Renal pelvis (tissue), 4 donors: Measurements from ENCODE around the gene ARPC4. TPM values are rescaled to one million over a fixed set of nuclear protein-coding genes. Genes with fewer than 3 reads are reported as not detected.
"Not testable (repeated sequence)": the region's sequence is repeated elsewhere in the genome, so short reads cannot be mapped to it uniquely, and the experiment has no call there.

Experiments used
- DNase-seq: peaks from one replicate; pipeline ENCODE4 v3.0.0-alpha.2; 2013
- polyA plus RNA-seq, 3 donors: library from polyadenylated mRNA; unstranded; fragments of 120-200 nt; gene quantifications; one replicate each; pipeline ENCODE4 v1.2.1, GENCODE V29; 2013; ENCODE audit not compliant: insufficient read length in 3 of 3

Gene ARPC4
- polyA plus RNA-seq, 3 donors, result 122 to 140 (median 133) TPM

GRCh38 chr3:9767418-9767817 lies 25.5 kb upstream of the ARPC4 start:
- no peak for DNase-seq

GRCh38 chr3:9768141-9768775 lies 24.6 kb upstream of the ARPC4 start:
- DNase-seq, result no peak

DNA sequence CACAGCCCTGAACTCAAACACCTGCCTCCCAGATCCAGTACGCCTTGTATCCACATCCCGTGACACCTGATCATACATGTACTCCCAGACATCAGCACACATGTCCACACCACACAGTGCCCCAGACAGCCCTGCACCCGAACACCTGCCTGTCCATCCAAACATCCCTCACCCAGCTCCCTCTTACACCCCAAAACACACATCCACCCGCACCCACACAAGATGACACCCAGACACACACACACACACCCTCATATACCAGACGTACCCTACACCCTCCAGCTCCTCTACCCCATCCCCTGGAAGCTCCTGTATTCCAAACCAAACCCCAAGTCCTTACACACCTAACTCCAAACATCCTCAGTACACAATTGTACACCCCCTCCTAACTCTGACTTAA lies 23.9 kb upstream of the ARPC4 start:
- DNase-seq, result no peak

- peak; percentile 80 for DNase-seq
These were observed 23.2 kb upstream of the ARPC4 start, which contains the start of gene CAMK1 for GRCh38 chr3:9769426-9770275. Gene CAMK1, minus strand, starts transcription at chr3:9769947. Its CDS starts 2,198 bp downstream, at chr3:9767749.

- peak; percentile 66 for DNase-seq
These were observed 22.5 kb upstream of the ARPC4 start for GRCh38 chr3:9770276-9770812.

DNA sequence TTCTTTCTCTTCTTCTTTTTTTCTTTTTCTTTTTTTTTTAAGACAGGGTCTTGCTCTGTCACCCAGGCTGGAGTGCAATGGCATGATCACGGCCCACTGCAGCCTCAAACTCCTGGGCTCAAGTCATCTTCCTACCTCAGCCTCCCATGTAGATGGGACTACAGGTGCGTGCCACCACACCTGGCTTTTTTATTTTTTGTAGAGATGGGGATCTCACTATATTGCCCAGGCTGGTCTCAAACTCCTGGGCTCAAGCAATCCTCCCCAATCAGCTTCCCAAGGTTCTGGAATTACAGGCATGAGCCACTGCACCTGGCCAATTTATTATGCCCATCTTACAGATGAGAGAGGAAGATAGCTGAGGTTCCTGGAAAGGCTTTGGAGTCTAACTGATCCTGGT lies 21.9 kb upstream of the ARPC4 start:
- DNase-seq, result not testable (repeated sequence)

- DNase-seq, result no peak
These were observed 15.8 kb upstream of the ARPC4 start for GRCh38 chr3:9776896-9777693.

DNA sequence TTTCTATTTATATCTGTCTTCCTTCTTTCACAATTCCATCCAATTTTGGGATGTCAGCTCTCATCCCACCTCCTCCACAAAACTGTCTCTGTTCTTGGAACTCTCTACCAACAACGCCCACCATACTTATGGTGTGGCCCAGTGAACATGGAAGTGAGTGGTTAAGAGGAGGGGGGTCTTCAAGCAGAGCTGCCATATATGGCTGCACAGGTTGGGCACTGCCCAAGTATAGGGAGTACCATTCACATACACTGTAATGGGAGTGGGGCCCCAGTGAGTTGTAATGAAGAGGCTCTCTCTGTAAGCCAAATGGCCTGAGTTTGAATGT lies 15.2 kb upstream of the ARPC4 start:
- no peak for DNase-seq

DNA sequence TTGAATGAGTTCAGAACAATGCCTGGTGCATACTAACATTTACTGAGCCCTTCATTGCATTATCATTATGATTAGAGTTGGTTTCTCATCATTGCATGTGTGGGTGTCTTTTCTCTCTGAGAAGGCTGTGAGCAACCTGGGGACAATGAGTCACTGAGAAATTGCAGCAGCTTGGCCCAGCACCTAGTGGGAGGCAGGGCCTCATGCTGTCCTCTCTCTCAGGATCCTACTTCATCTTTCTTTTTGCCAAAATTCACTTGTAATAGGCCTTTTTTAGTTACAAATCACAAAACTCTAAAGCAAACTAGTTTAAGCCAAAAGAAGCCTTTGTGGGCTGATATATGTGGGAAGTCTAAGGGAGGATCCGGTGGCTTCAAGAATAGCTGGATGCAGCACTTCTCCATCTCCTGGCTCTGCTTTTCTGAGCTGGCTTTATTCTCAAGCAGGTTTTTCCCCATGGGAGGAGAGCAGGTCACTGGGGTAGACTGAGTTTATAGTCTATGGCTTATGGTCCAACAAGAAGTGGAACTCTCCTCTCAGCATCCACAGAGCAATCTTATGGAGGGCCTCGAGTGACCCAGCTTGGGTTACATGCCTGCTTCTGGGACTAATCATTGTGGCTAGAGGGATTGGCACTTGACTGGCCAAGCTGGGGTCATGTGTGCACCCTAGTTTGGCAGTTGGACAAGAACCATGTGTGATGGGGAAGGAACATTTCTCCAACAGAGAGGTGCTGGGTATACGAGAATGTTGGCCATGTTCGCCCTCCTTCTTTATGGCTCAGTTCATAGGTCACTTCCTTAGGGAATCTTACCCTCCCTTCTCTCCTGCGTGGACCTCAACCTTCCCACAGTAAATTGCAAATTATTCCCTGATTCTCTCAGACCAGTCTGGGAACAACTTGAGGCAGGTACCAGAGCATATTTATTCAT lies 14.5 kb upstream of the ARPC4 start:
- no peak for DNase-seq

DNA sequence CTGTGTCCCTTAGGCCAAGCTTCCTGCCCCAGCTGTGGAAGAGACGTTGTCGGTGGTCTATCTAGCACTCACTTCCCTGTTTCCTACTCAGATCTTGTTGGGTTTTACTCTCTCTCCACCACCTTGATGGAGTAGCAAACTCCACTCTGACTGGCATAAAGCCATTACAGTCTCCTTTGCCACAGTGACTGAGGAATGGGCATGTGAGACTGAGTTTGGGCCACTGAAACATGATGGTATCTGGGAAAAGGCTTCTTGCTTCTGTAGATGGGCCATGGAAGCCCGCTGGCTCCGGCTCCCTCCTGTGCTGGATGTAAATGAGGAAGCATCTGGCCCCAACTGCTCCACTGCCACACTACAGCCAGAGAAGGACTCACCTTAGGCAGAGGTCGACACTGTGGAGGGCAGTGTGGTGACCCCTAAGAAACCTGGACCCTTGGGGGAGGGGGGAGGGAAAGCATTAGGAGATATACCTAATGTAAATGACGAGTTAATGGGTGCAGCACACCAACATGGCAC lies 13.7 kb upstream of the ARPC4 start:
- DNase-seq, result no peak

DNA sequence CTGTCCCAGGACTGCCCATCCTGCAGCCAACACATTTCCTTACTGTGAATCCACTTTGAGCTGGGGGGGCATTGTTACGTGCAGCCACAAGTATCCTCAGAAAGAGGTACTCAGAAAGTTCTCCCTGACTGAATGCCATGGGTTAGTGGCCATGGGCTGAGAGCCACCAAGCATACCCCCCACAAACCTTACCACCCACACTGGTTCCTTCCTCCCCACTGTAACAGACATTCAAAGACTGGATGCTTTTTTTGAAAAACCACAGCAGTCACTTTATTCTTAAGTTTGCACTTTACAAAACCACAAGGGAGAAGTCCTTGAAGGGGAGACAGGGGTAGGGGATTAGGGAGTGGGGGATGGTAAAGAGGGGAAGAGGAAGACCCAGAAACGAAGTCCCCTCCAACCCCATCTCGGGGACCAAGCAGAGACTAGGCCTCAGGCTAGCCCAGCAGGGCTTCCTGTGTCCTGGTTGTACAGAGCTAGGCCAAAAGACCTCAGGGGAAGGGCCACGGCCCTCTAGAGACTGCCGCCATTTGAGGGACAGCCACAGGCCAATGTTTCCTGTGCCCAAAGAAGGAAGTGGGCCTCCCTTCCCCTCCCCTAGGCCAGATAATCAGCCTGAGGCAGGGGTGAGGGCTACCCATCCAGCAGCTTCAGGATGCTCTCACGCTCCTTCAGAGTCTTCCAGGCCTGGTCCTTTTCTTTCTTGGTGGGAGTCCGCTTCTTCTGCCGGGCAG lies 13.0 kb upstream of the ARPC4 start:
- no peak for DNase-seq

DNA sequence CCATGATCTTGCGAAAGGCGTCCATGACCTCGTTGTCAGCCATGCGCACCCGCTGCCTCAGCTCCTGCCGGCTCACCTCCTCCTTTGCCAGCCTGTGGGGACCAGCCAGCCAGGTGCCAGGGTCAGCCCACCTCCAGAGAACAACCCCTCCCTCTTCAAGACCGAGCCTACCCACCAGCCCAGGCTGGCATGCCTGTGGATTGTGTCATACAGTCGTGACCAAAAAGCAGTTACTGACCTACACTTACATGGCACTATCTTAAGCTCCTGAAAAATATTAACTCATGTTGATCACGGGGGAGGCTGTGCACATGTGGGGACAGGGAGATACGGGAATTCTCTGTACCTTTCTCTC lies 12.4 kb upstream of the ARPC4 start:
- no peak for DNase-seq

GRCh38 chr3:9780910-9781309 lies 12.0 kb upstream of the ARPC4 start:
- DNase-seq, result no peak

DNA sequence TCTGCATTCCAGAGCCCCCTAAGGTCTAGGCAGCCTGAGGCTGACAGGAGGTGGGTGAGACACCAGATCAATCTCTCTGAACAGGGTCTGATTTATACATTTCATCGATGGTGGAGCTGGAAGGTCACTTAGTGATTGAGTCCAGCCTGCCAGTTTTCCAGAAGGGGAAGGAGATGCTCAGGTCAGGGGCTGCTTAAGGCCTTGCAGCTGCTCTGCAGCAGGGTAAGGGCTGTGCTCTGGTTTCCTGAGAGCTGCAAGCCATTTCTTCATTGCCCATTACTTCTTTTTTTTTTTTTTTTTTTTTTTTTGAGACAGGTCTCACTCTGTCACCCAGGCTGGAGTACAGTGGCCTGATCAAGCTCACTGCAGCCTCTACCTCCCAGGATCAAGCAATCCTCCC lies 11.3 kb upstream of the ARPC4 start:
- DNase-seq, result no peak

- DNase-seq, result no peak
These were observed 10.8 kb upstream of the ARPC4 start for GRCh38 chr3:9781978-9782603.

DNA sequence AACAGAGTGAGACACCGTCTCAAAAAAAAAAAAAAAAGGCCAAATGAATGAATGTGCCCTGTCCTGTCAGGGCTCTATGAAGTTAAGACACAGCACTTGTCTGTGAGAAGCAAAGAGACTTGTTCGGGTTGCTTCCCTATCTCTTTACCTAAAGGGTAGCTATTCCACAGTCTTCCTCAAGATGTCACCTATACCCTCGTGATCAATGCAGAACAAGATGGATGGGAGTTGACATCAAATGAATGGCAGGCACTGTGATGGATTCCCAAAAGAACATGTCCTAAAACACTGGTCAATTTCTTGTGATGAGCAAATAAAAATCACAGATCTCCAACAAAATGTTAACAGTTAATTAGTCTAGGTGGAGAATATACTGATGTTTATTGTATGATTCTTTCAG lies 10.1 kb upstream of the ARPC4 start:
- DNase-seq, result no peak

DNA sequence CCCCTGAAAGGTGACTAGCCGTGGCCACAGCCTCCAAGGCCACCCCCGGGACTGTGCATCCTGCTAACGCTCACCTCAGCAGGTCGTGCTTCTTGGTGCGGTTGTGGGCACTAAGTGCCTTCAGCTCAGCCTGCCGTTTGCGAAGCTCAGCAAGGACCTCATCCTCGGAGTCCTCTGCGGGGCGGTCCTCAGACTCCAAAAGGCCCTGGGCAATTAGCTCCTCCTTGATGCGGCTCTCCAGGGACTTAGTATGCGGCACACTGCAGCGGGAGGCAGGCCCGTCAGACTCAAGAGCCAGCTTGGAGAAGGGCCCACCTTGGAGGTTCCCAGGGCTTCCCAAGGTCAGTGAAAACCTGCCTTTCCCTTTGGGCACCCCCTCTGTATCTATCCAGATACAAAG lies 8.9 kb upstream of the ARPC4 start:
- DNase-seq, result no peak

DNA sequence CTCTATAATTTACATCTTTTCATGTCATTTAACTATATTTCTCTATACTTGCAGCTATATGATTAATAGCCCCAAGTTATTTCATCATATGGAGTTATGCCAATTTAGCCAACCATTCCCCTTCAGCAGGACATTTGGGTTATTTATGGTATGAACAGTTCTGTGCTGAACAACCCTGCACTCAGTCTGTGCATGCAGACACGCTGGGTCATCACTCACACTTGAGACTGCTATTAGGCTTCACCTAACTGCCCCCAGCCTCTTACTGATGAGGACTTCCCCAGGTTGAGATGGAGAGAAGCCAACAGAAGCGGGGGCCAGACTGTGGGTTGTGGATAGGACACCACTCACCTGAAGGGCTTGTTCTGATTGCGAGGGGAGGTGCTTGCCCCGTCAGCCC lies 7.9 kb upstream of the ARPC4 start:
- no peak for DNase-seq

GRCh38 chr3:9785602-9786001 lies 7.3 kb upstream of the ARPC4 start:
- DNase-seq, result no peak

DNA sequence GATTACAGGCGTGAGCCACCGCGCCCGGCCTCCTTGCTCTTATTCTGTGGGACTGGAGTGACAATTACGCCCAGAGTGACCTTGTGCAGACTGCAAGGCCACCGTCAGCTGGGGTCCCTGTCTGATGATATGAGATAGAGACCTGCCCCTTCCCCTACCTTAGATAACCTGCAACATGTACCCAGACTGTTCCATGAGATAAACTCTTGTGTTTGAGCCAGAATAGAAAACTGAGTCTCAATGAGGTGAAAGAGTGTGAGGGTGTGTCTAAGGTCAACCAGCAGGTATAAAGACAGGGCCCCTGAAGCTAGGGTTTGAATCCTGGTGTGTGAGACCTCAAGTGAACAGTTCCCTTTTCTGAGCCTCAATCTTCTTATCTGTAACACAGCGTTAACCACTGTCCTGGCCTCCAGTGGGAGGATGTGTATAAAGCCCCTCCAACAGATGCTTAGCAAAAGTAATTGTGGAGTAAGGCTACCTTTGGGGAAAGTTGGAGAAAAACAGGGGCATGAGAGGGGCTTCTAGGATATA lies 6.6 kb upstream of the ARPC4 start:
- no peak for DNase-seq
